HG02885 (cell line): ENCODE measurements around the gene RSU1.

Source experiments
- ATAC-seq: cut with Tn5 transposase; IDR thresholded peaks from one replicate; pipeline ENCODE4 v1.9.1; 2021; ENCODE audit warnings: mild to moderate bottlenecking; ENCODE audit not compliant: unreplicated experiment, poor library complexity

The RSU1 gene

GRCh38 chr10:16822726-16823360 lies 5.6 kb upstream of the RSU1 start:
- ATAC-seq = no peak

GRCh38 chr10:16822027-16822426 lies 4.8 kb upstream of the RSU1 start:
- no peak for ATAC-seq

GRCh38 chr10:16820421-16820820 lies 3.2 kb upstream of the RSU1 start:
- ATAC-seq = no peak

DNA sequence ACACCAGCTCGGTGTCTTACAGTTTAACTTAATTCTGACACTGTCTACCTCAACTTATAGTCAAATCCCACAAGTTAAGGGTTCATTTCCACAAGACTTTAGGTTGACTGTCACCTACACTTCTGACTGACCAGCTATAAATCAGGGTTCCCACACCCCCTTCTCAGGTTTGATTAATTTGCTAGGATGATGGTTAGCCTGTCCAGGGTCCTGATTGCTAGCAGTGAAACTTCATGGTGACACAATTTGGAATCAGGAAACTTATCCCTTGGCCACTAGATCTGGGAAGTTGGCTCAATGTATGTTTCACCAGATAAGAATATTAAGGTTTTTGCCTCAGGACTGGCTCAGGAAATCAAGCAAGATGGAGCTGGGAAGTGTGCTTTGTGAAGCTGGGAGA lies 2.8 kb upstream of the RSU1 start:
- no peak for ATAC-seq

DNA sequence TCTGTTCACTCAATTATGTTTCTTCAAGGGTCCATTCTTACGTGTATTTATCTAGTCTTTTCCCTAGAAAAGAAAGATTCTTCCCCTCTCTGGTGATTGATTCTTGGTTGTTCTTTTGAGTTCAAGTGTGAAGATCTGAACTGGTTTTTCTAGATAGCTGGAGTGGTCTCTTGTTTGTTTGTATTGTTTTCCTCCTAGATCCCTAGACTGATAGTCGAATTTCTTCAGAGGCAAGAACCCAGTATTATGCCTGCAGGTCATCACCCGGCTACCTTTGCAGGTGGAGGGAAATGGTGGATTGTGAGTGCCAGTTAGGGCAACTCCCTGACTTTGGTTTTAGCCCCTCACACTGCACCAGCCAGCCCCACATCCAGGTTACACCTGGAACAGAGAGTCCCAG lies 2.2 kb upstream of the RSU1 start:
- ATAC-seq = no peak

DNA sequence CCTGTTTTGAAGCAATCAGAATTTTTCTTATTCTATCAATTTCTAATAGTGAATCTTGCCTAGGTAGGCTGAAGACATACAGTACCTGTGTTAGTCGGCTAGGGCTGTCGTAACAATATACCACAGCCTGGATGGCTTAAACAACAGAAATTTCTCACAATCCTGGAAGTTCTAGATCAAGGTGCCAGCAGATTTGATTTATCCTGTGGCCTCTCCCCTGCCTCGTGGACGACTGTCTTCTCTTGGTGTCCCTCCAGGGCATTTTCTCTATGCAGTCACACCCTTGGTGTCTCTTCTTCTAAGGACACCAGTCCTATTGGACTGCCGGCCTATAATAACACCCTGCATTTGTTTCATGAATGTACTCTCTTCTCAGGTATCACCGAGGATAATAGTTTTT lies 1.8 kb upstream of the RSU1 start:
- no peak for ATAC-seq

DNA sequence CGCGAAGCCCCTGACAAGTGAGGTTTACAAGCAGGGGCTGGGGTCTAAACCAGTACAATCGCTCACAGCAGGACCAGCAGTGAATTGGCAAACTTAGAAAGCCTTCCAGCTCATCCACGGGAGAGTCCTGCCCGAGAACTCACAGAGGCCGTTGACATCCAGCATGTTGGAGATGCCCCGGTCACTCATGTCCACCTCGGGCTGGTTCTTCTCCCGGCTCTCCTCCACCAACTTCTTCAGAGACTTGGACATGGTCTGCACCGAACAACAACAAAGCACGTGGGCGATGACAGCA lies 447 bp downstream of the RSU1 start:
- no peak for ATAC-seq

DNA sequence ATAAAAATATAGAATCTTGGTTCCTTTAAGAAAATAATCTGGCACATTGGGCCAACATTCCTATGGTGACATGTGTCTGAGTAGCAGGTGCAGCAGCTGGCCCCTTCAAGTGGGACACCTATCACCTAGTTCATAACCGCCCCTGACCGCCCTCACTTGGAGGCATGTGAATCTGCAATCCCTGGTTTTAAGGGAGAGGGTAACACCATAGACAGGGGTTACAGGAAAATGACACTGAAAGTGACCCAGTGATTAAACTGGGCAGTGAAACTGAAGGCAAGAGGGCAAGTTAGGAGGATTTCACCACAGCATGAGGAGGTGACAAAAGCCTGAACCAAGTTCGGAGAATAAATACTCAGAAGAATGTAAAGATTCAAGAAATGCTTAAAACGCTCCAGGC lies 1.1 kb downstream of the RSU1 start:
- no peak for ATAC-seq

- ATAC-seq = no peak
Measured at GRCh38 chr10:16814012-16814411, 3.2 kb downstream of the RSU1 start.

DNA sequence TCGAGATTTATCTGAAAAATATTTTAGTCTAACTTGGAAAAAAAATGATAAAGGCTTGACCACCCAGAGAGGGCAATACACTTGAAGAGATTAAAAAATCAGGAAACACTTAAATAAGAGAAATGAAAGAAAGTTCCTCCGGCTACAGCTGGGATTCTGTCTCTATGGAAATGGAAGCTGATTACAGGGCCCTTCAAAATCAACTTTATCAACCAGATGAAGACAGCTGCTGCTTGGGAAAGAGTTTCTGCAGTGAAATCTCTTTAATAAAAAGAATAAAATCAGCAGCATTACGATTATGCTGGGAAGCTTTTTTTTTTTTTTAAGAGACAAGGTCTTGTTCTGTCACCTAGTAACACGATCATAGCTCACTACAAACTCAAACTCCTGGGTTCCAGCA lies 4.5 kb downstream of the RSU1 start:
- no peak for ATAC-seq

- ATAC-seq = no peak
Measured at GRCh38 chr10:16811765-16812164, 5.5 kb downstream of the RSU1 start.

DNA sequence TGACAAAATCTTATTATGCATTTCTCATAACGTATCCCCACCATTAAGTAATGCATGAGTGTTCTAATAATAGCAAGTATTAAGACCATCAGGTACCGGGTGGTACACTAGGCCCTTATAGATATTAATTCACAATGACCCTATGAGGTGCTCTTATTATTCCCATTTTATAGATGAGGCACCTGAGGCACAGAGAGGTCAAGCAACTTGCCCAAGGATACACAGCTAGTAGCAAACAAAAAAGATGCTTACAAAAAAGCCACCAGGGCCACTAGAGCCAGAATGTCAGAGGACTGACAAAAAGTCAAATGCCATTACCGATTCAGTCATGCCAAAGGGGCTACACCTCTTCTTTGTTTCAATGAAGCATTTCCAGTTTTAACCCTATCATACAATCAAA lies 5.9 kb downstream of the RSU1 start:
- ATAC-seq = no peak

DNA sequence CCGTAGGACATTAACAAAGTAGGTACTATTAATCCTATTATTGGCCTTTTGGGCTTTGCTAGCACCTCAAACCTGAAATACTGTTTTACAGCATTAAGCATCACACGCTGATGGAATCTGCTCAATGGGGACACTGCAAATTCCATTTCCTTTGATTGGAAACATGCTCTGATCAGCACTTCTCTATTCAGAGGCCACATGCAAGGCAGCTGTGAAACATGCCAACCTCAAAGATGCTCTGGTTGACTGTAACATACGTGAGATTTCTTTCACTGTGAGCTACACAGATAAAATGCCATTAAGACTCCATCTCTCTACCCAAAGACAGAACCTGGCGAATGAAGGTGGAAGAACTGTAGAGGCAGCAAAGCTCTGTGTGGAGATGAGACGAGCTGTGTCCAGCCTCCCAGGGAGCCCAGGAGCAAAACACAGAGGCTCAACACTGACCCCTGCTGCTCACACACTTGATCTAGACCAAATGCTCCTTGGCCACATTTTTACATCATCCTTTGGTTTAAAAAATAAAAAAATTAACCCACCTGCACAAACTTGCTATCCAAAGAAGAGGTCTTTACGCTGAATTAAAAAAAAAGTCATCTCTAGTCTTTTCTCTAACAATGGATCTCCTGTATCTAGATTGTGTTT lies 8.0 kb downstream of the RSU1 start:
- ATAC-seq = peak; percentile 94

GRCh38 chr10:16804123-16804522 lies 13.1 kb downstream of the RSU1 start:
- ATAC-seq = no peak

- no peak for ATAC-seq
Measured at GRCh38 chr10:16803464-16803863, 13.8 kb downstream of the RSU1 start.

DNA sequence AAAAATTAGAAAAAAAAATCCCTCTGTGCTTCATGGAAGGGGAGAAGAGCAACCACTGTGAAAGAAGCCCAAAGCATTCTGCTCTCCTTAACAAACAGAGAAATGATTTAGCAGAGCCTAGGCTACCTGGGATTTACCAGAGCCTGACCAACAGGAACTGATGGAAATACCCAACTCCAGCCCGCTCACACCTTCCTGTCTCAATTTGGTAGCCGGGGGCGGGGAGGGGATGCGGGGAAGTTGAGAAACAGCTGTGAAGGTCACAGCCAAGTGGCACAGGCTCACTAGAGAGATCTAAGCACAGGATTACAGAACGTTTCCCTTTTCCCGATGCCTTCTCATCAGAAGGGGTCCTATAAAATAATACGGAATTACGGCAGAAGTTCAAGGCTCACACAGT lies 17.6 kb downstream of the RSU1 start:
- peak; percentile 92 for ATAC-seq

GRCh38 chr10:16798571-16798970 lies 18.7 kb downstream of the RSU1 start:
- no peak for ATAC-seq

- ATAC-seq = no peak
Measured at GRCh38 chr10:16795410-16796073, 21.7 kb downstream of the RSU1 start.

DNA sequence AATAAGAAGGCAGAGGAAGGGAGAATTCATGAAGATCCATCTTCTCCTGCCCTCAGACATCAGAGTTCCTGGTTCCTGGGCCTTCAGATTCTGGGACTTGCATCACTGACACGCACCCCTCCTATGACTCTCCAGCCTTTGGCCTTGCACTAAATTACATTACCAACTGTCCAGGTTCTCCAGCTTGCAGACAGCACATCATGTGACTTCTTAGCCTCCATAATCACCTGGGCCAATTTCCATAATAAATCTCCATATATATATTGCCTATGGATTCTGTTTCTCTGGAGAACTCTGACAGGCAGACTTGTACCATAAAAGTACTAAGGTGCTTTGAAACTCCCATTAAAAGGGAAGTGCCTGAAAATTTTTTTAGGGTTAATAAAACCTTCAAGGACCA lies 23.2 kb downstream of the RSU1 start:
- ATAC-seq = no peak

- ATAC-seq = no peak
Measured at GRCh38 chr10:16792675-16793074, 24.5 kb downstream of the RSU1 start.

DNA sequence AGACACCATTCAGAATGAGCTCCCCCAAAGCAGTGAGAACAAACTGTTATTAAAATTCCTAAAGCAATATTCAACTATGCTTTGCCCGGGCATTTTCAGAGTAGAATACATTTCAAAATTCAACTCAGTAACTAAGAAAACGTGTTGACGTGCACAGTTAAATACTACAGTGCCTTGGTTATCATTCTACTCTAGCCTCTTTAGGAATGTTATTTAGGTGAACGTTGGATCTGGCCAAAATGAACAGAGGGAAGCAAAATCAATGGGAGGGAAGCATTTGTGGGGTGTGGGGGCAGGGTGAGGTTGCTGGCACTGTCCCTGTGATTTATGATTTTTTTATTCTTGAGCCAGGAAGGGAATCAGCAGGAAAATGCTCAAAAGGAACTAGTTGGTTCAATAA lies 27.5 kb downstream of the RSU1 start:
- no peak for ATAC-seq

- ATAC-seq = no peak
Measured at GRCh38 chr10:16789261-16789660, 28.0 kb downstream of the RSU1 start.
